DND-41 (cell line): Measurements from ENCODE around the gene ZMYM3.

ENCODE experiments used
- ATAC-seq: fragments of 200-7000 bp; cut with Tn5 transposase; 3 replicates; pipeline ENCODE4 v1.9.1; 2021; ENCODE audit warnings: low read depth; ENCODE audit not compliant: insufficient read depth
- DNase-seq: peaks from one replicate; pipeline ENCODE4 v3.0.0-alpha.2; 2020
- H2AFZ ChIP-seq: 2 replicates; pipeline ENCODE4 v1.6.0; 2012; ENCODE audit warnings: low read depth, low read length
- H3K27ac ChIP-seq: 2 replicates; pipeline ENCODE4 v1.5.1; 2012; ENCODE audit warnings: low read length, inconsistent platforms
- H3K27me3 ChIP-seq: fragments of 200-600 bp; sonication (generic); 2 replicates; pipeline ENCODE4 v1.6.0; 2012; ENCODE audit warnings: low read length, mild to moderate bottlenecking, inconsistent platforms; ENCODE audit not compliant: insufficient read depth, poor library complexity
- H3K36me3 ChIP-seq: 2 replicates; pipeline ENCODE4 v1.5.1; 2012; ENCODE audit warnings: low read length, inconsistent platforms; ENCODE audit not compliant: insufficient read depth
- H3K4me1 ChIP-seq: 2 replicates; pipeline ENCODE4 v1.5.1; 2012; ENCODE audit warnings: mild to moderate bottlenecking, low read length; ENCODE audit not compliant: insufficient read depth
- H3K4me2 ChIP-seq: 2 replicates; pipeline ENCODE4 v1.6.0; 2012; ENCODE audit warnings: mild to moderate bottlenecking, moderate library complexity, low read length, inconsistent platforms; ENCODE audit not compliant: insufficient read depth
- H3K4me3 ChIP-seq, 2 experiments: fragments of 200-600 bp in 1 of 2; shearing (Covaris generic) in 1 of 2; 2 replicates each; pipeline ENCODE4 v1.5.1; 2012 to 2016; ENCODE audit warnings: inconsistent platforms in 2 of 2, low read length in 2 of 2, mild to moderate bottlenecking in 2 of 2, low read depth in 1 of 2, moderate library complexity in 1 of 2
- H3K79me2 ChIP-seq: 2 replicates; pipeline ENCODE4 v1.6.0; 2012; ENCODE audit warnings: low read length, inconsistent platforms; ENCODE audit not compliant: insufficient read depth
- H3K9ac ChIP-seq: 2 replicates; pipeline ENCODE4 v1.6.0; 2012; ENCODE audit warnings: low read depth, mild to moderate bottlenecking, inconsistent platforms, low read length, moderate library complexity
- H3K9me3 ChIP-seq: 2 replicates; pipeline ENCODE4 v1.5.1; 2012; ENCODE audit warnings: low read length, moderate library complexity, mild to moderate bottlenecking, inconsistent platforms; ENCODE audit not compliant: insufficient read depth, severe bottlenecking
- H4K20me1 ChIP-seq: 2 replicates; pipeline ENCODE4 v1.6.0; 2012; ENCODE audit warnings: low read length; ENCODE audit not compliant: insufficient read depth
- CTCF ChIP-seq: IDR thresholded peaks from 2 replicates; pipeline ENCODE4 v1.5.1; 2012; ENCODE audit warnings: borderline replicate concordance, low read length, moderate library complexity, mild to moderate bottlenecking; ENCODE audit not compliant: poor library complexity, severe bottlenecking; ENCODE audit errors: extremely low read depth
- EZH2 ChIP-seq: IDR thresholded peaks from 3 replicates; pipeline ENCODE4 v1.6.1; 2012; ENCODE audit warnings: borderline replicate concordance, low read depth, mild to moderate bottlenecking, moderate library complexity, low read length, inconsistent platforms; ENCODE audit not compliant: severe bottlenecking

The ZMYM3 gene

DNA sequence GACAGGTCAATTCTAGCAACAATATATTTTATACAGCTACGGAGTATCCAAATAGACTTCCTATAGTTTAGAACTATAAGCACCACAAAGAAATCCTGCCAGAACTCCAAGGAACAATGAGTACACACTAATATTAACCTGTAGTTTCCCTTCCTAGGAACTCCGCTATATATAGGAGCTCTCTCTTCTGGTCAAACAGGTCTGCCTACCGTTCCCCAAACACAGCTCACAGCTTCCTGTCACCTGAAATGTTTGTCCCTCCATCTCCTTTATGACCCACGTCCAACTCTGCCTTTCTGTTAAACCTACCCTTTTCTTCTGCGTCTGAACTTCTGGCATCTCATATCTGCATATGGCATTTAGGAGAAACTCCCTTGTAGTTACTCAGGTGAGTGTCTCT lies 41.4 kb downstream of the ZMYM3 start:
- no peak overlapping the region for H3K27ac ChIP-seq

DNA sequence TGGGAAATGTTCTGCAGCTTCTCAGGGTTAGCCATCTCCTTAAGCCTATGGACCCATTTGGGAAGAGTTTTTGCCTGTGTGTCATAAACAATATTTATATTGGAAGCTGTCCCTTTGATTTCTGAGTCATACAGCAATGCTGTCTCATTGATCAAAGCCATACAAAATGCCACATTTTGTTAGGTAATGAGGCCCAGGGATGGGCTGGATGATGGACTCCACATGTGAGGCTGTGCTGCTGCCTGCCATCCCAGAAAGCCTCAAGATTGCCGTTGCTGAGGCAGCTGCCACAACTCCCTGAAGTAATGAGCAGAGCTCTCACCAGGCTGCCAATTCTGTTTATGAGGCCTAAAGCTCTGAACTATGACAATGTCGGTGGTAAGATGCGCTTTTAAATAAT lies 43.1 kb downstream of the ZMYM3 start:
- H4K20me1 ChIP-seq, result no peaks in the 10 kb centered on the region
- H3K9me3 ChIP-seq, result no peaks in the 10 kb centered on the region
- H3K27me3 ChIP-seq, result no peaks in the 10 kb centered on the region
- H3K36me3 ChIP-seq, result no peaks in the 10 kb centered on the region
- no peak overlapping the region for H2AFZ ChIP-seq
- no peak overlapping the region for H3K9ac ChIP-seq
- DNase-seq, result no peak
- no peak for ATAC-seq
- no peaks in the 10 kb centered on the region for H3K4me1 ChIP-seq
- TF ChIP-seq EZH2 (no peak), CTCF (no peak)
- H3K4me3 ChIP-seq, result no peak overlapping the region
- no peak overlapping the region for H3K4me2 ChIP-seq
- no peak overlapping the region for H3K27ac ChIP-seq
- H3K79me2 ChIP-seq, result no peaks in the 10 kb centered on the region

More for the DNA sequence above, 41.4 kb downstream of the ZMYM3 start:
- no peaks in the 10 kb centered on the region for H4K20me1 ChIP-seq
- H3K9me3 ChIP-seq, result no peaks in the 10 kb centered on the region
- H3K4me2 ChIP-seq, result no peak overlapping the region
- H3K79me2 ChIP-seq, result no peaks in the 10 kb centered on the region
- ATAC-seq (no peak), DNase-seq (no peak)
- H3K9ac ChIP-seq, result no peak overlapping the region
- H3K27me3 ChIP-seq, result no peaks in the 10 kb centered on the region
- H3K4me1 ChIP-seq, result no peaks in the 10 kb centered on the region
- H3K4me3 ChIP-seq, result no peak overlapping the region
- no peak overlapping the region for H2AFZ ChIP-seq
- no peaks in the 10 kb centered on the region for H3K36me3 ChIP-seq
- TF ChIP-seq EZH2 (no peak), CTCF (no peak)

DNA sequence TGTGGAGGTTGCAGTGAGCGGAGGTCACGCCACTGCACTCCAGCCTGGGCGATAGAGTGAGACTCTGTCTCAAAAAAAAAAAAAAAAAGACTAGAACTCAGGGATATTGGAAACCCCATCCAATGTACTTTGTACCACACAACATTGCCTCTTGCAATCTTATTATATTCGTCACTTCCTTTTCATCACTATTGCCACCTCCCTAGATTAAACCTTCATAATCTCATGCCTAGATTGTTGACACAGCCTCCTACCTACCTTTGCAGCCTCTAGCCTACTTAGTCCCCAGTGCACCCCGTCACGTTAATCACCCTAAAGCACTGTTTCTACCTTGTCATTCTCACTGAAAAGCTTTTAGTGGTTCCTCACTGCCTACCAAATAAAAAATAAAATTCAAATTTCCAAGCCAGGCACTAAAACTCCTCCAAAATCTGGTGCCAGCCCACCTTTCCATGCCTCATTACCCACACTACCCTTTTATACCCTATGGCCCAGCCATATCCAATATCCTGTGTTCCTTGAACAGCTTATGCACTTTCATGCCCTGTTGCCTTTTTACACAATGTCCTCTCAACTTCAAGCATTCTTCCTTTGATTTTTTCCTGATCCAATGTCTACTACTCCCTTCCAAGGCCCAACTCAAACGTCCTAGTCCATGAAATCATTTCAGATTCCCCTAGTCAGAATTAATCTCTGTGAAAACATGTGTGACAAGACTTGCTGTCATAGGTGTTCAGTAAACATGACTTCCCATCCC lies 54.5 kb downstream of the ZMYM3 start:
- ATAC-seq (no peak), DNase-seq (no peak)
- H3K4me2 ChIP-seq, result no peak overlapping the region
- H3K36me3 ChIP-seq, result no peaks in the 10 kb centered on the region
- no peak overlapping the region for H2AFZ ChIP-seq
- H4K20me1 ChIP-seq, result no peaks in the 10 kb centered on the region
- peaks cover 28% of the 10 kb centered on the region for H3K79me2 ChIP-seq
- no peak overlapping the region for H3K4me3 ChIP-seq
- peaks cover 22% of the 10 kb centered on the region for H3K4me1 ChIP-seq
- no peak overlapping the region for H3K27ac ChIP-seq
- no peaks in the 10 kb centered on the region for H3K27me3 ChIP-seq
- no peak overlapping the region for H3K9ac ChIP-seq
- TF ChIP-seq EZH2 (no peak), CTCF (no peak)
- no peaks in the 10 kb centered on the region for H3K9me3 ChIP-seq
